CD14-positive monocyte (primary cell): Measurements from ENCODE around the gene ERP27. TPM values are rescaled to one million over a fixed set of nuclear protein-coding genes. Genes with fewer than 3 reads are reported as not detected.

Experiments used
- DNase-seq, 3 donors: peaks; one replicate each; pipeline ENCODE4 v3.0.0-alpha.2; 2011 to 2022
- H2AFZ ChIP-seq: 2 replicates; pipeline ENCODE4 v1.6.0; 2012; ENCODE audit warnings: mild to moderate bottlenecking, low read depth, low read length, inconsistent platforms; ENCODE audit not compliant: insufficient read depth, poor library complexity, severe bottlenecking
- H3K27ac ChIP-seq, 2 donors: 1 replicate in 1 of 2; 2 replicates in 1 of 2; pipeline ENCODE4 v1.5.1; 2012 to 2013; ENCODE audit warnings: low read length in 2 of 2, control low read depth in 1 of 2, inconsistent platforms in 1 of 2, low read depth in 1 of 2, mild to moderate bottlenecking in 1 of 2
- H3K27me3 ChIP-seq, 2 donors: one replicate each; pipeline versions ENCODE4 v1.6.0 to v1.6.1; 2011 to 2013; ENCODE audit warnings: low read length in 2 of 2; ENCODE audit not compliant: control insufficient read depth in 2 of 2, insufficient read depth in 2 of 2
- H3K36me3 ChIP-seq, 2 donors: replicated peaks in 1 of 2; 1 replicate in 1 of 2; 2 replicates in 1 of 2; pipeline versions ENCODE4 v1.5.1 to v1.6.1; 2012 to 2013; ENCODE audit warnings: low read length in 2 of 2, control low read depth in 1 of 2, inconsistent platforms in 1 of 2, mild to moderate bottlenecking in 1 of 2; ENCODE audit not compliant: insufficient read depth in 2 of 2, control insufficient read depth in 1 of 2
- H3K4me1 ChIP-seq, 2 donors: 1 replicate in 1 of 2; 2 replicates in 1 of 2; pipeline versions ENCODE4 v1.5.1 to v1.6.1; 2012 to 2013; ENCODE audit warnings: low read length in 2 of 2, control low read depth in 1 of 2, inconsistent platforms in 1 of 2, mild to moderate bottlenecking in 1 of 2, moderate library complexity in 1 of 2; ENCODE audit not compliant: insufficient read depth in 2 of 2, control insufficient read depth in 1 of 2
- H3K4me2 ChIP-seq: replicated peaks from 2 replicates; pipeline ENCODE3; 2012; ENCODE audit warnings: low read length, moderate library complexity, mild to moderate bottlenecking; ENCODE audit not compliant: poor library complexity, severe bottlenecking; ENCODE audit errors: extremely low read depth
- H3K4me3 ChIP-seq, 3 experiments: fragments of 200-600 bp in 1 of 3; sonication (generic) in 1 of 3; replicated peaks in 1 of 3; 1 replicate in 2 of 3; 2 replicates in 1 of 3; pipeline ENCODE4 v1.5.1; 2011 to 2013; ENCODE audit warnings: low read length in 3 of 3, mild to moderate bottlenecking in 3 of 3, control low read depth in 2 of 3, low read depth in 2 of 3, inconsistent platforms in 1 of 3, moderate library complexity in 1 of 3
- H3K79me2 ChIP-seq: 2 replicates; pipeline ENCODE4 v1.6.0; 2012; ENCODE audit warnings: mild to moderate bottlenecking, control low read depth, inconsistent platforms, low read length, moderate library complexity; ENCODE audit not compliant: insufficient read depth
- H3K9ac ChIP-seq: 2 replicates; pipeline ENCODE4 v1.6.0; 2017; ENCODE audit warnings: low read length, mild to moderate bottlenecking; ENCODE audit not compliant: insufficient read depth, poor library complexity, severe bottlenecking
- H3K9me3 ChIP-seq, 2 donors: replicated peaks in 1 of 2; 1 replicate in 1 of 2; 2 replicates in 1 of 2; pipeline versions ENCODE4 v1.5.1 to v1.6.1; 2012 to 2013; ENCODE audit warnings: low read length in 2 of 2, control low read depth in 1 of 2; ENCODE audit not compliant: control insufficient read depth in 1 of 2, insufficient read depth in 1 of 2
- H4K20me1 ChIP-seq: 2 replicates; pipeline ENCODE4 v1.6.0; 2012; ENCODE audit warnings: mild to moderate bottlenecking, low read length, control low read depth, moderate library complexity; ENCODE audit not compliant: insufficient read depth
- H3K27ac Mint-ChIP-seq, 7 donors: one replicate each; pipeline ENCODE4 v1.8.0; 2020; ENCODE audit warnings: mild to moderate bottlenecking in 7 of 7, mixed read lengths in 7 of 7, moderate library complexity in 6 of 7, inconsistent platforms in 2 of 7
- H3K27me3 Mint-ChIP-seq, 3 donors: one replicate each; pipeline ENCODE4 v1.8.0; 2021 to 2022; ENCODE audit warnings: low read depth in 3 of 3, mild to moderate bottlenecking in 3 of 3, mixed read lengths in 3 of 3, moderate library complexity in 3 of 3, inconsistent platforms in 1 of 3
- H3K36me3 Mint-ChIP-seq, 2 donors: one replicate each; pipeline ENCODE4 v1.8.0; 2020; ENCODE audit warnings: mixed read lengths in 2 of 2, inconsistent platforms in 1 of 2, mild to moderate bottlenecking in 1 of 2
- H3K4me1 Mint-ChIP-seq: one replicate; pipeline ENCODE4 v1.8.0; 2020; ENCODE audit warnings: mild to moderate bottlenecking, mixed read lengths
- H3K4me3 Mint-ChIP-seq, 2 donors: one replicate each; pipeline ENCODE4 v1.8.0; 2020; ENCODE audit warnings: mild to moderate bottlenecking in 2 of 2, mixed read lengths in 2 of 2, moderate library complexity in 1 of 2
- H3K9me3 Mint-ChIP-seq, 7 donors: one replicate each; pipeline ENCODE4 v1.8.0; 2020 to 2022; ENCODE audit warnings: mixed read lengths in 7 of 7, mild to moderate bottlenecking in 6 of 7, moderate library complexity in 6 of 7, inconsistent platforms in 2 of 7
- WGBS: methylation state at CpG from one replicate; pipeline ENCODE4 v1.1.5; 2013; ENCODE audit warnings: missing lambda C conversion rate; ENCODE audit not compliant: insufficient coverage; 5-methylcytosine and 5-hydroxymethylcytosine counted together
- intact Hi-C, 2 donors: fragments of 100-400 bp; cut with micrococcal nuclease; formaldehyde crosslinking; loops; one replicate each; pipeline versions ENCODE4 v1.15.0 to v1.15.1; 2023
- polyA plus RNA-seq, 3 donors: library from polyadenylated mRNA; depleted of rRNA in 1 of 3; unstranded in 2 of 3; stranded (reverse) in 1 of 3; fragments of 300-500 nt in 2 of 3; fragments of >200 nt in 1 of 3; fragmentation: Illumina TruSeq in 2 of 3; gene quantifications; 1 replicate in 2 of 3; 2 replicates in 1 of 3; pipeline ENCODE4 v1.2.3, GENCODE V29; 2012 to 2021
- TF ChIP-seq, protein P1 (sequence below): fragments of 200-600 bp; IDR thresholded peaks from one replicate; pipeline ENCODE4 v1.8.0; 2022; ENCODE audit warnings: antibody characterized with exemption, mild to moderate bottlenecking

ERP27 gene
- polyA plus RNA-seq, 3 donors = 2.5 to 7.2 (median 2.5) TPM

DNA sequence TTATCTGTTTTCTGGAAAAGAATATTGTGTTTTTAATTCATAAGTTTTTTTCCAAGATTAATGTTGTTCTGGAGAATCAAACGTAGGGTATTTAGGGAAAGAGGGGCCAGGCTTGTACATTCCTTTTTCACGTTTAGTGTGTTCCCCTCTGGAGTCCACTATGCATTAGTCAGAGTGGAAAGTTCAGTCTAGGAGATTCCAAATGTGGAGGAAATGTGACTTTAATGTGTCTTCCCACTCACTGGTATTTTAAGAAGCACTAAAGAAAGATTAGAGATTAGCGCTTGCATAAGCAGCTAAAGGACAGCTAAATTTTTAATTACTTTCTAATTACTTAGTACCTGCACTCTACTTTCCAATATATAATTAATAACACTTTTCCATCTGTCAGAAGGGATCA lies 30.1 kb upstream of the ERP27 start:
- intact Hi-C loops = loop anchor here in 1 of 2 donors (10.0 kb wide), 1 partner anchor 354 kb away; no protein-coding TSS in a partner anchor
- Mint-ChIP-seq H3K27ac (no peak overlapping the region), H3K4me1 (peaks cover 28% of the 10 kb centered on the region)

DNA sequence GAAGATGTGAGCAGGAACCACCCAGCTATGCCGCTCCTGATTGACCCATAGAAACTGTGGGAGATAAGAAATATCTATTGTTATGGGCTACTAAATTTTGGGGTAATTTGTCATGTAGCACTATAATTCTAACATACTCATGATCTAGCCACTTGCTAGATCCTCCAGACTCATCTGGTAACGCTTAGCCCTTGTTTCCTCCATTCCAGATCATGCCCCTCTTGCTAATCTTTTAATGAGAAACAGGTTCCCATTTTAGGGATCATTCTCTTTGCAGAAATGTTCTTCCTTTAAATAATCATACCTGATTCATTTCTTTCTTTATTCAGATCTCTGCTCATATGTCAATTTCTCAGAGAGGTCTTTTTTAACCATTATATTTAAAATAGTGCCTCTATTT lies 26.9 kb upstream of the ERP27 start:
- peaks cover 45% of the 10 kb centered on the region for H3K4me1 Mint-ChIP-seq
- TF ChIP-seq, protein P1, sequence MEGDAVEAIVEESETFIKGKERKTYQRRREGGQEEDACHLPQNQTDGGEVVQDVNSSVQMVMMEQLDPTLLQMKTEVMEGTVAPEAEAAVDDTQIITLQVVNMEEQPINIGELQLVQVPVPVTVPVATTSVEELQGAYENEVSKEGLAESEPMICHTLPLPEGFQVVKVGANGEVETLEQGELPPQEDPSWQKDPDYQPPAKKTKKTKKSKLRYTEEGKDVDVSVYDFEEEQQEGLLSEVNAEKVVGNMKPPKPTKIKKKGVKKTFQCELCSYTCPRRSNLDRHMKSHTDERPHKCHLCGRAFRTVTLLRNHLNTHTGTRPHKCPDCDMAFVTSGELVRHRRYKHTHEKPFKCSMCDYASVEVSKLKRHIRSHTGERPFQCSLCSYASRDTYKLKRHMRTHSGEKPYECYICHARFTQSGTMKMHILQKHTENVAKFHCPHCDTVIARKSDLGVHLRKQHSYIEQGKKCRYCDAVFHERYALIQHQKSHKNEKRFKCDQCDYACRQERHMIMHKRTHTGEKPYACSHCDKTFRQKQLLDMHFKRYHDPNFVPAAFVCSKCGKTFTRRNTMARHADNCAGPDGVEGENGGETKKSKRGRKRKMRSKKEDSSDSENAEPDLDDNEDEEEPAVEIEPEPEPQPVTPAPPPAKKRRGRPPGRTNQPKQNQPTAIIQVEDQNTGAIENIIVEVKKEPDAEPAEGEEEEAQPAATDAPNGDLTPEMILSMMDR = no peak
- Histone ChIP-seq H3K4me1 (peaks cover 31 to 48% of the 10 kb centered on the region in 2 donors), H3K36me3 (no peaks in the 10 kb centered on the region), H3K4me2 (no peak overlapping the region), H3K9me3 (no peaks in the 10 kb centered on the region), H3K79me2 (peaks cover 34% of the 10 kb centered on the region), H3K27me3 (no peaks in the 10 kb centered on the region), H3K27ac (peak overlapping the region in 1 of 2 donors; percentile 12), H4K20me1 (peaks cover 5% of the 10 kb centered on the region), H2AFZ (no peak overlapping the region), H3K4me3 (no peak overlapping the region), H3K9ac (no peak overlapping the region)
- H3K9me3 Mint-ChIP-seq = peaks cover 0 to 2% (median 0%) of the 10 kb centered on the region in 7 donors
- no peak overlapping the region for H3K4me3 Mint-ChIP-seq
- H3K27me3 Mint-ChIP-seq = no peaks in the 10 kb centered on the region
- intact Hi-C loops = loop anchor here in 1 of 2 donors (10.0 kb wide), 1 partner anchor 350 kb away; no protein-coding TSS in a partner anchor
- no peak for DNase-seq
- 100% methylated on average over 1 of the region's 2 CpGs for WGBS
- no peaks in the 10 kb centered on the region for H3K36me3 Mint-ChIP-seq
- H3K27ac Mint-ChIP-seq = peak overlapping the region in 1 of 7 donors; percentile 67

More for the DNA sequence above, 30.1 kb upstream of the ERP27 start:
- Histone ChIP-seq H3K4me1 (peaks cover 20 to 28% of the 10 kb centered on the region in 2 donors), H4K20me1 (no peaks in the 10 kb centered on the region), H2AFZ (no peak overlapping the region), H3K9me3 (no peaks in the 10 kb centered on the region), H3K4me2 (no peak overlapping the region), H3K79me2 (peaks cover 16% of the 10 kb centered on the region), H3K27ac (no peak overlapping the region), H3K9ac (no peak overlapping the region), H3K4me3 (no peak overlapping the region), H3K27me3 (no peaks in the 10 kb centered on the region), H3K36me3 (no peaks in the 10 kb centered on the region)
- Mint-ChIP-seq H3K9me3 (no peaks in the 10 kb centered on the region), H3K4me3 (no peak overlapping the region), H3K27me3 (no peaks in the 10 kb centered on the region), H3K36me3 (no peaks in the 10 kb centered on the region)
- TF ChIP-seq, protein P1 = no peak
- DNase-seq = no peak
- 67% methylated on average over 1 of the region's 3 CpGs for WGBS
